Prostate gland (tissue), 2 donors: Measurements from ENCODE around the gene AOAH.

Experiments used
- CTCF ChIP-seq, 4 experiments: fragments of 200-600 bp in 2 of 4; fragments of 450-650 bp in 2 of 4; sonication (generic) in 2 of 4; IDR thresholded peaks; 1 replicate in 3 of 4; 2 replicates in 1 of 4; pipeline ENCODE4 v1.5.1; 2016 to 2019; ENCODE audit warnings: antibody characterized with exemption in 4 of 4, mild to moderate bottlenecking in 2 of 4, moderate library complexity in 2 of 4
- POLR2A ChIP-seq: fragments of 450-650 bp; IDR thresholded peaks from one replicate; pipeline ENCODE4 v1.6.1; 2016; ENCODE audit warnings: antibody characterized with exemption, mild to moderate bottlenecking
- POLR2AphosphoS5 ChIP-seq: sonication (generic); formaldehyde crosslinking; IDR thresholded peaks from one replicate; pipeline ENCODE4 v1.6.1; 2017; ENCODE audit warnings: antibody characterized with exemption

- TF ChIP-seq POLR2A (no peak), CTCF (IDR thresholded peaks at IDR 0.05) (no peak), POLR2AphosphoS5 (no peak)
Observed at GRCh38 chr7:36515847-36516246, 208.4 kb downstream of the AOAH start.
